ENCODE results near the gene KCNMA1. TPM values are rescaled to one million over a fixed set of nuclear protein-coding genes. Genes with fewer than 3 reads are reported as not detected.
A peak's percentile ranks its signal among the peaks of the same experiment; 100 is the strongest.

KCNMA1 gene
- total RNA-seq, 1 experiment from 2014 or later: 143 TPM

DNA sequence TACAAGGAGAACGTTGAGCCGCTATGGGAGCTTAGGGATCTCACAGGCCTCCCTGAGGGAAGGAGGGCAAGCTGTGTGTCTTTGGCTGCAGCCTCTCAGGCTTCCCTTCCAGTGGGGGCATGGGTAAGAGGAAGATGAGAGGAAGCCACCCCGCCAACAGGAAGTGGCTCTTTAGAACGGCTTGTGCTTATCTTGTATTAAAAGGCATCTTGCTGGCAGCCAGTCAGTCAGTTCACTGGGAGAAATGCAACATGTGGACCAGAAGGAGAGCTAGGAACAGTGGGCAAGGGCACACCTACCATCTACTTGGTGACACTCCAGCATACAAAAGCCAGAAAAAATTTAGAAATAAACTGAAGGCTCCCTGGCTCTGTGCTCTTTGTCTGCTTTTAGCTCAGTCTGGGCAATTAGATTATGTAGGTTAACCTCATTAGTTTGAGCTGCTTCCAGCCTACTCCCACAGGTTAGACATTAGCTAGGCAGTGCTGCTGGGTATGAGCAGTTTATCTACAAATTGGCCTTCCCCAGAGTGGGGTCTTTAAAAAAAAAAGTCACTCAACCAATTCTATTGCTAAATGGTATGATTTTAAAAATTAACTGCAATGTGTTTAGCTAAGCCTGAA is 595.9 kb downstream of the KCNMA1 start:
- peaks cover 5% of the 10 kb centered on the region for H3F3A ChIP-seq (ENCODE audit: low read length, unreplicated experiment)
- intact Hi-C loops (cut with micrococcal nuclease): loop anchor here (1.0 to 10.0 kb wide), 6 partner anchors 23 to 847 kb away; no protein-coding TSS in a partner anchor
- no TSS peak for BruUV-seq (replicated peaks)
- no peaks in the 10 kb centered on the region for H4K20me1 ChIP-seq (ENCODE audit: low read length)
- H3K9me3 ChIP-seq (ENCODE audit: low read length): no peaks in the 10 kb centered on the region
- no peak overlapping the region for H3K9ac ChIP-seq (ENCODE audit: low read length)
- H2AFZ ChIP-seq (ENCODE audit: low read length): no peak overlapping the region
- H3K79me2 ChIP-seq (ENCODE audit: low read length): no peaks in the 10 kb centered on the region
- ChIA-PET CTCF (interaction anchor here (0.8 kb wide), 1 partner anchor 7 kb away, joined by 3 read pairs; no protein-coding TSS in a partner anchor), POLR2A (ENCODE audit: unreplicated experiment) (interaction anchor here (0.6 kb wide), 1 partner anchor 29 kb away, joined by 7 read pairs; no protein-coding TSS in a partner anchor)
- no peak overlapping the region for H3K27ac ChIP-seq (ENCODE audit: low read length)
- TF ChIP-seq EZH2 (IDR thresholded peaks at IDR 0.05; ENCODE audit: low read length, unreplicated experiment): no peak
- no peak for TF ChIP-seq EZH2phosphoT487 (IDR thresholded peaks at IDR 0.05; ENCODE audit: borderline replicate concordance, low read length)
- no peak for TF ChIP-seq CTCF (conservative IDR thresholded peaks at IDR 0.05; ENCODE audit: low read depth, low read length)
- H3K27me3 ChIP-seq (ENCODE audit: low read length): no peaks in the 10 kb centered on the region
- ATAC-seq: peak; percentile 1; the same call in 1 of the 2 replicates
- no peak overlapping the region for H3K4me3 ChIP-seq (ENCODE audit: low read length)
- no peaks in the 10 kb centered on the region for H3K36me3 ChIP-seq (ENCODE audit: low read depth, low read length)
- H3K9me2 ChIP-seq (replicated peaks; ENCODE audit: low read length): no peaks in the 10 kb centered on the region
- peaks cover 19% of the 10 kb centered on the region for H3K4me1 ChIP-seq (ENCODE audit: insufficient read depth, low read length)
- no peak overlapping the region for H3K4me2 ChIP-seq (ENCODE audit: low read length)
- DNase-seq: no peak

DNA sequence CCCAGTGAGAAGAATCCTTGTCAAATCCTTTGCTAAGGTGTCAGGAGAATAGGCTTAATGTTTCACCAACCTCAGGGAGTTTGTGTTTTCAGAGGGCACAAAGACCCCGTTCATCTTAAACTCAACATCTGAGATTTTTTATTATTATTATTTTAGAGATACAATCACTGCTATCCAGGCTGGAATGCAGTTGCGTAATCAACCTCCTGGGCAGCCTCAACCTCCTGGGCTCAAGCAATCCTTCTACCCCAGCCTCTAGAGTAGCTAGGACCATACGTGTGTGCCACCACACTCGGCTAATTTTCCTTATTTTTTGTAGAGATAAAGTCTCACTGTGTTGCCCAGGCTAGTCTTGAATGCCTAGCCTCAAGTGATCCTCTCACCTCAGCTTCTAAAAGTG is 599.2 kb downstream of the KCNMA1 start:
- TF ChIP-seq CTCF (conservative IDR thresholded peaks at IDR 0.05; ENCODE audit: low read depth, low read length): no peak
- TF ChIP-seq EZH2phosphoT487 (IDR thresholded peaks at IDR 0.05; ENCODE audit: borderline replicate concordance, low read length): no peak
- no peak for TF ChIP-seq EZH2 (IDR thresholded peaks at IDR 0.05; ENCODE audit: low read length, unreplicated experiment)
- Histone ChIP-seq H2AFZ (ENCODE audit: low read length) (no peak overlapping the region), H3K79me2 (ENCODE audit: low read length) (no peaks in the 10 kb centered on the region), H4K20me1 (ENCODE audit: low read length) (no peaks in the 10 kb centered on the region), H3K9me2 (replicated peaks; ENCODE audit: low read length) (no peaks in the 10 kb centered on the region), H3K36me3 (ENCODE audit: low read depth, low read length) (no peaks in the 10 kb centered on the region), H3K4me3 (ENCODE audit: low read length) (no peak overlapping the region), H3K4me1 (ENCODE audit: insufficient read depth, low read length) (peaks cover 19% of the 10 kb centered on the region), H3K9ac (ENCODE audit: low read length) (no peak overlapping the region), H3K9me3 (ENCODE audit: low read length) (no peaks in the 10 kb centered on the region), H3K27me3 (ENCODE audit: low read length) (no peaks in the 10 kb centered on the region), H3F3A (ENCODE audit: low read length, unreplicated experiment) (peaks cover 5% of the 10 kb centered on the region), H3K4me2 (ENCODE audit: low read length) (no peak overlapping the region), H3K27ac (ENCODE audit: low read length) (no peak overlapping the region)
- intact Hi-C loops (cut with micrococcal nuclease): no loop called here
- BruUV-seq (replicated peaks): no TSS peak
- DNase-seq: no peak
- no peak for ATAC-seq
- ChIA-PET POLR2A (ENCODE audit: unreplicated experiment) (no interaction called here), CTCF (no interaction called here)

DNA sequence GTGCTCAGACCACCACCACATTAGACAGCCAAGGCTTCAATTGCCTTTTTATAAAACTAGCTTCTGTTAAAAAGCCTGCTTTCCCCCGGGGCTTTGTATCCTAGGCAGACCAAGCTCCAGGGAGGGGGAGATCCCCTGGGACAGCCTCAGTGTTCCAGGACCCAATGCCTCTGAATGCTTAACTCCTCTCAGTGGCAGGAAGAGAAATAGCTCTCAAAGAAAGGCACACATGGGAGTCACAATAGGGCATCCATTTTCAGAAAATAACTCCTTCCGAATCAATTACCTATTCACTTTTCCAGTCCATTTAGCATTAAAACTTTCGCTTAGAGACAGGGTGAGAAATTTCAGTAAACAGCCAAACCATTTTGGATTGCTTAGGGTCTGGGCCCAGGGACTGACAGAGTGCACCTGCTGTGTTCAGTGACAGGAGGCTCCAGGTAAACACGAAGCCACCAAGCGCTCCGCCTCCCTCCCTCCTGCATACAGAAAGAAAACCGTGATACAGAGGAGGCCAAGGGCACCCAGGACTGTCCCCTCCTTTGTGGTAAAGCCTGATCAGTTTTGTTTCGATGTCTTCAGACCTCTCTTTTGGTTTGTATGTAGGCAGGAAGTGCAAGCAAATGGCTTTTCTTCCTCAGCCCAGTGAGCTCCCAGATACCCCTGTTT is 599.7 kb downstream of the KCNMA1 start:
- Histone ChIP-seq H3K4me3 (ENCODE audit: low read length) (no peak overlapping the region), H3K27me3 (ENCODE audit: low read length) (no peaks in the 10 kb centered on the region), H3K4me2 (ENCODE audit: low read length) (no peak overlapping the region), H3K9me3 (ENCODE audit: low read length) (no peaks in the 10 kb centered on the region), H3F3A (ENCODE audit: low read length, unreplicated experiment) (peaks cover under 1% of the 10 kb centered on the region), H3K36me3 (ENCODE audit: low read depth, low read length) (no peaks in the 10 kb centered on the region), H3K27ac (ENCODE audit: low read length) (no peak overlapping the region), H4K20me1 (ENCODE audit: low read length) (no peaks in the 10 kb centered on the region), H2AFZ (ENCODE audit: low read length) (no peak overlapping the region), H3K9ac (ENCODE audit: low read length) (no peak overlapping the region), H3K79me2 (ENCODE audit: low read length) (no peaks in the 10 kb centered on the region), H3K4me1 (ENCODE audit: insufficient read depth, low read length) (peaks cover 14% of the 10 kb centered on the region), H3K9me2 (replicated peaks; ENCODE audit: low read length) (no peaks in the 10 kb centered on the region)
- ChIA-PET CTCF (no interaction called here), POLR2A (ENCODE audit: unreplicated experiment) (no interaction called here)
- ATAC-seq: no peak
- no peak for DNase-seq
- BruUV-seq (replicated peaks): no TSS peak
- no peak for TF ChIP-seq CTCF (conservative IDR thresholded peaks at IDR 0.05; ENCODE audit: low read depth, low read length)
- no peak for TF ChIP-seq EZH2 (IDR thresholded peaks at IDR 0.05; ENCODE audit: low read length, unreplicated experiment)
- no peak for TF ChIP-seq EZH2phosphoT487 (IDR thresholded peaks at IDR 0.05; ENCODE audit: borderline replicate concordance, low read length)
- intact Hi-C loops (cut with micrococcal nuclease): no loop called here

All from PC-3 (cell line).